HG03139 (cell line): Measurements from ENCODE around the gene MOB4.
"Not testable (repeated sequence)": the region's sequence is repeated elsewhere in the genome, so short reads cannot be mapped to it uniquely, and the experiment has no call there.

Source experiments
- ATAC-seq: cut with Tn5 transposase; IDR thresholded peaks from one replicate; pipeline ENCODE4 v1.9.1; 2021; ENCODE audit not compliant: unreplicated experiment

Gene MOB4

GRCh38 chr2:197580166-197580565 lies 64.3 kb downstream of the MOB4 start:
- not testable (repeated sequence) for ATAC-seq

GRCh38 chr2:197587255-197587654 lies 71.4 kb downstream of the MOB4 start:
- ATAC-seq, result not testable (repeated sequence)

- ATAC-seq, result no peak
Observed at GRCh38 chr2:197591339-197592072, 75.6 kb downstream of the MOB4 start.

GRCh38 chr2:197596766-197597165 lies 80.9 kb downstream of the MOB4 start:
- no peak for ATAC-seq

GRCh38 chr2:197597166-197597565 lies 81.3 kb downstream of the MOB4 start:
- no peak for ATAC-seq

- no peak for ATAC-seq
Observed at GRCh38 chr2:197598450-197598849, 82.6 kb downstream of the MOB4 start.

GRCh38 chr2:197599285-197599965 lies 83.6 kb downstream of the MOB4 start:
- ATAC-seq, result peak; percentile 69

- no peak for ATAC-seq
Observed at GRCh38 chr2:197600306-197600705, 84.4 kb downstream of the MOB4 start.

- no peak for ATAC-seq
Observed at GRCh38 chr2:197601726-197602125, 85.9 kb downstream of the MOB4 start.
